ENCODE measurements around the gene IQSEC1.

IQSEC1 gene

GRCh38 chr3:12984023-12984823, 89.0 kb downstream of the IQSEC1 start:
- DNase-seq (ENCODE audit: low read depth): no peak

GRCh38 chr3:12983319-12983718, 89.9 kb downstream of the IQSEC1 start:
- no peak for DNase-seq (ENCODE audit: low read depth)

GRCh38 chr3:12982619-12983101, 90.6 kb downstream of the IQSEC1 start:
- DNase-seq (ENCODE audit: low read depth): no peak

- DNase-seq (ENCODE audit: low read depth): no peak
Measured at GRCh38 chr3:12981306-12982275, 91.6 kb downstream of the IQSEC1 start.

GRCh38 chr3:12980596-12981290, 92.5 kb downstream of the IQSEC1 start:
- DNase-seq (ENCODE audit: low read depth): no peak

- DNase-seq (ENCODE audit: low read depth): no peak
Measured at GRCh38 chr3:12979947-12980487, 93.2 kb downstream of the IQSEC1 start.

- no peak for DNase-seq (ENCODE audit: low read depth)
Measured at GRCh38 chr3:12979151-12979946, 93.9 kb downstream of the IQSEC1 start.

- DNase-seq (ENCODE audit: low read depth): no peak
Measured at GRCh38 chr3:12978682-12979081, 94.5 kb downstream of the IQSEC1 start.

GRCh38 chr3:12977117-12977808, 96.0 kb downstream of the IQSEC1 start:
- no peak for DNase-seq (ENCODE audit: low read depth)

GRCh38 chr3:12975748-12976522, 97.3 kb downstream of the IQSEC1 start:
- no peak for DNase-seq (ENCODE audit: low read depth)

GRCh38 chr3:12974819-12975218, 98.4 kb downstream of the IQSEC1 start:
- DNase-seq (ENCODE audit: low read depth): no peak

GRCh38 chr3:12974334-12974733, 98.9 kb downstream of the IQSEC1 start:
- DNase-seq (ENCODE audit: low read depth): no peak

GRCh38 chr3:12973827-12974226, 99.4 kb downstream of the IQSEC1 start:
- no peak for DNase-seq (ENCODE audit: low read depth)

- DNase-seq (ENCODE audit: low read depth): no peak
Measured at GRCh38 chr3:12972781-12973702, 100.2 kb downstream of the IQSEC1 start.

GRCh38 chr3:12972043-12972442, 101.2 kb downstream of the IQSEC1 start:
- no peak for DNase-seq (ENCODE audit: low read depth)

GRCh38 chr3:12970684-12971083, 102.5 kb downstream of the IQSEC1 start:
- DNase-seq (ENCODE audit: low read depth): no peak

- no peak for DNase-seq (ENCODE audit: low read depth)
Measured at GRCh38 chr3:12969486-12969885, 103.7 kb downstream of the IQSEC1 start.

- DNase-seq (ENCODE audit: low read depth): no peak
Measured at GRCh38 chr3:12968541-12968940, 104.7 kb downstream of the IQSEC1 start.
